ENCODE results near the gene FDXACB1. TPM values are rescaled to one million over a fixed set of nuclear protein-coding genes. Genes with fewer than 3 reads are reported as not detected.

Gene FDXACB1
- total RNA-seq, 8 experiments from 2014 or later: 2.6 to 4.8 (median 3.5) TPM

GRCh38 chr11:111851636-111852035 is 27.3 kb downstream of the FDXACB1 start:
- no peaks in the 10 kb centered on the region for H3K4me1 ChIP-seq (replicated peaks in 1 of 2)
- peak in 1 of 8 experiments; percentile 23 for ATAC-seq (replicated peaks in 6 of 8)
- H3K27ac ChIP-seq: no peak overlapping the region
- in situ Hi-C loops (cut with MboI; ENCODE audit: low pct_unique_long_range_greater_than_20kb in 2 of 9, low sequenced_read_pairs in 9 of 9, unreplicated experiment in 9 of 9): loop anchor here in 1 of 9 experiments (25.0 kb wide), 1 partner anchor 161 kb away; no protein-coding TSS in a partner anchor
- H3K4me3 ChIP-seq: no peak overlapping the region

GRCh38 chr11:111851067-111851466 is 27.9 kb downstream of the FDXACB1 start:
- in situ Hi-C loops (cut with MboI; ENCODE audit: low pct_unique_long_range_greater_than_20kb in 2 of 9, low sequenced_read_pairs in 9 of 9, unreplicated experiment in 9 of 9): loop anchor here in 1 of 9 experiments (25.0 kb wide), 1 partner anchor 161 kb away; no protein-coding TSS in a partner anchor
- WGBS, 10 experiments: 80 to 100% (median 94%) methylated on average over 1 to 5 of the region's 8 CpGs; no CpG with 5 or more reads in 3 of the 10 experiments
- no peak overlapping the region for H3K27ac ChIP-seq
- ATAC-seq (replicated peaks in 6 of 8): no peak
- H3K4me3 ChIP-seq: no peak overlapping the region
- H3K4me1 ChIP-seq (replicated peaks in 1 of 2): no peaks in the 10 kb centered on the region

- no peak for ATAC-seq (replicated peaks in 6 of 8)
- Histone ChIP-seq H3K4me1 (replicated peaks in 1 of 2) (no peaks in the 10 kb centered on the region), H3K4me3 (no peak overlapping the region), H3K27ac (no peak overlapping the region)
- in situ Hi-C loops (cut with MboI; ENCODE audit: low pct_unique_long_range_greater_than_20kb in 2 of 9, low sequenced_read_pairs in 9 of 9, unreplicated experiment in 9 of 9): loop anchor here in 4 of 9 experiments (10.0 to 25.0 kb wide), 5 partner anchors 85 to 265 kb away; partner anchors contain the start of genes PPP2R1B (in 1 of the 4) and SIK2 (in 1 of the 4)
- WGBS, 10 experiments: 80 to 100% (median 100%) methylated on average over 1 of the region's 3 CpGs; no CpG with 5 or more reads in 3 of the 10 experiments
Measured at GRCh38 chr11:111849631-111850030, 29.3 kb downstream of the FDXACB1 start.

- 0 to 25% (median 0%) methylated on average over 1 of the region's 1 CpG for WGBS, 10 experiments
- H3K27ac ChIP-seq: no peak overlapping the region
- H3K4me1 ChIP-seq (replicated peaks in 1 of 2): no peaks in the 10 kb centered on the region
- in situ Hi-C loops (cut with MboI; ENCODE audit: low pct_unique_long_range_greater_than_20kb in 2 of 9, low sequenced_read_pairs in 9 of 9, unreplicated experiment in 9 of 9): loop anchor here in 3 of 9 experiments (10.0 to 25.0 kb wide), 4 partner anchors 82 to 262 kb away; partner anchors contain the start of genes PPP2R1B (in 1 of the 3) and SIK2 (in 1 of the 3)
- H3K4me3 ChIP-seq: no peak overlapping the region
- peak in 6 of 8 experiments; percentile 34 to 71 (median 58) for ATAC-seq (replicated peaks in 6 of 8)
Measured at GRCh38 chr11:111846636-111847035, 32.3 kb downstream of the FDXACB1 start.

- no peaks in the 10 kb centered on the region for H3K4me1 ChIP-seq (replicated peaks in 1 of 2)
- ATAC-seq (replicated peaks in 6 of 8): peak in 1 of 8 experiments; percentile 14
- in situ Hi-C loops (cut with MboI; ENCODE audit: low pct_unique_long_range_greater_than_20kb in 2 of 9, low sequenced_read_pairs in 9 of 9, unreplicated experiment in 9 of 9): loop anchor here in 3 of 9 experiments (10.0 to 25.0 kb wide), 4 partner anchors 81 to 261 kb away; partner anchors contain the start of genes PPP2R1B (in 1 of the 3) and SIK2 (in 1 of the 3)
- H3K27ac ChIP-seq: no peak overlapping the region
- WGBS, 10 experiments: 73 to 100% (median 93%) methylated on average over 1 to 2 of the region's 2 CpGs
- no peak overlapping the region for H3K4me3 ChIP-seq
Measured at GRCh38 chr11:111846063-111846462, 32.9 kb downstream of the FDXACB1 start.

- in situ Hi-C loops (cut with MboI; ENCODE audit: low pct_unique_long_range_greater_than_20kb in 2 of 9, low sequenced_read_pairs in 9 of 9, unreplicated experiment in 9 of 9): loop anchor here in 3 of 9 experiments (10.0 to 25.0 kb wide), 4 partner anchors 81 to 261 kb away; partner anchors contain the start of genes PPP2R1B (in 1 of the 3) and SIK2 (in 1 of the 3)
- H3K4me1 ChIP-seq (replicated peaks in 1 of 2): no peaks in the 10 kb centered on the region
- 50 to 100% (median 90%) methylated on average over 1 to 7 of the region's 7 CpGs for WGBS, 10 experiments
- no peak overlapping the region for H3K27ac ChIP-seq
- ATAC-seq (replicated peaks in 6 of 8): no peak
- no peak overlapping the region for H3K4me3 ChIP-seq
Measured at GRCh38 chr11:111845276-111846028, 33.5 kb downstream of the FDXACB1 start.

- H3K4me1 ChIP-seq (replicated peaks in 1 of 2): no peaks in the 10 kb centered on the region
- 69 to 100% (median 86%) methylated on average over 1 to 5 of the region's 5 CpGs for WGBS, 10 experiments
- in situ Hi-C loops (cut with MboI; ENCODE audit: low pct_unique_long_range_greater_than_20kb in 2 of 9, low sequenced_read_pairs in 9 of 9, unreplicated experiment in 9 of 9): loop anchor here in 3 of 9 experiments (10.0 to 25.0 kb wide), 4 partner anchors 79 to 259 kb away; partner anchors contain the start of genes PPP2R1B (in 1 of the 3) and SIK2 (in 1 of the 3)
- H3K4me3 ChIP-seq: no peak overlapping the region
- H3K27ac ChIP-seq: no peak overlapping the region
- ATAC-seq (replicated peaks in 6 of 8): no peak
Measured at GRCh38 chr11:111843661-111844060, 35.3 kb downstream of the FDXACB1 start.

- in situ Hi-C loops (cut with MboI; ENCODE audit: low pct_unique_long_range_greater_than_20kb in 2 of 9, low sequenced_read_pairs in 9 of 9, unreplicated experiment in 9 of 9): loop anchor here in 3 of 9 experiments (10.0 to 25.0 kb wide), 4 partner anchors 77 to 257 kb away; partner anchors contain the start of genes PPP2R1B (in 1 of the 3) and SIK2 (in 1 of the 3)
- ATAC-seq (replicated peaks in 6 of 8): peak; percentile 89 to 98 (median 94)
- no peak overlapping the region for H3K4me3 ChIP-seq
- H3K4me1 ChIP-seq (replicated peaks in 1 of 2): no peaks in the 10 kb centered on the region
- H3K27ac ChIP-seq: no peak overlapping the region
- 0 to 28% (median 12%) methylated on average over 1 to 10 of the region's 10 CpGs; no CpG with 5 or more reads in 1 of the 10 experiments for WGBS, 10 experiments
Measured at GRCh38 chr11:111841370-111842053, 37.5 kb downstream of the FDXACB1 start.

GRCh38 chr11:111840143-111840542 is 38.8 kb downstream of the FDXACB1 start:
- H3K4me3 ChIP-seq: no peak overlapping the region
- in situ Hi-C loops (cut with MboI; ENCODE audit: low pct_unique_long_range_greater_than_20kb in 2 of 9, low sequenced_read_pairs in 9 of 9, unreplicated experiment in 9 of 9): loop anchor here in 3 of 9 experiments (10.0 to 25.0 kb wide), 4 partner anchors 75 to 255 kb away; partner anchors contain the start of genes PPP2R1B (in 1 of the 3) and SIK2 (in 1 of the 3)
- WGBS, 10 experiments: 83 to 100% (median 92%) methylated on average over 1 of the region's 1 CpG; no CpG with 5 or more reads in 6 of the 10 experiments
- no peaks in the 10 kb centered on the region for H3K4me1 ChIP-seq (replicated peaks in 1 of 2)
- no peak for ATAC-seq (replicated peaks in 6 of 8)
- H3K27ac ChIP-seq: no peak overlapping the region

- H3K4me3 ChIP-seq: no peak overlapping the region
Measured at GRCh38 chr11:111838054-111838453, 40.9 kb downstream of the FDXACB1 start.

GRCh38 chr11:111837366-111837891 is 41.5 kb downstream of the FDXACB1 start:
- Histone ChIP-seq H3K4me3 (no peak overlapping the region), H3K27ac (no peak overlapping the region), H3K4me1 (replicated peaks in 1 of 2) (peaks cover 0 to 19% of the 10 kb centered on the region in 2 donors)
- in situ Hi-C loops (cut with MboI; ENCODE audit: low pct_unique_long_range_greater_than_20kb in 2 of 9, low sequenced_read_pairs in 9 of 9, unreplicated experiment in 9 of 9): loop anchor here in 1 of 9 experiments (25.0 kb wide), 1 partner anchor 250 kb away; no protein-coding TSS in a partner anchor
- 90 to 100% (median 100%) methylated on average over 1 to 4 of the region's 5 CpGs; no CpG with 5 or more reads in 3 of the 10 experiments for WGBS, 10 experiments
- no peak for ATAC-seq (replicated peaks in 6 of 8)

More at GRCh38 chr11:111838054-111838453, 40.9 kb downstream of the FDXACB1 start:
- Histone ChIP-seq H3K4me1 (replicated peaks in 1 of 2) (peaks cover 0 to 17% of the 10 kb centered on the region in 2 donors), H3K27ac (no peak overlapping the region)
- WGBS, 10 experiments: 91 to 100% (median 96%) methylated on average over 1 to 5 of the region's 5 CpGs; no CpG with 5 or more reads in 1 of the 10 experiments
- no peak for ATAC-seq (replicated peaks in 6 of 8)
- in situ Hi-C loops (cut with MboI; ENCODE audit: low pct_unique_long_range_greater_than_20kb in 2 of 9, low sequenced_read_pairs in 9 of 9, unreplicated experiment in 9 of 9): loop anchor here in 1 of 9 experiments (25.0 kb wide), 1 partner anchor 251 kb away; no protein-coding TSS in a partner anchor

- ATAC-seq (replicated peaks in 6 of 8): no peak
- no peak overlapping the region for H3K27ac ChIP-seq
- H3K4me1 ChIP-seq (replicated peaks in 1 of 2): peaks cover 0 to 19% of the 10 kb centered on the region in 2 donors
- no peak overlapping the region for H3K4me3 ChIP-seq
- 63 to 100% (median 88%) methylated on average over 1 of the region's 1 CpG; no CpG with 5 or more reads in 3 of the 10 experiments for WGBS, 10 experiments
- in situ Hi-C loops (cut with MboI; ENCODE audit: low pct_unique_long_range_greater_than_20kb in 2 of 9, low sequenced_read_pairs in 9 of 9, unreplicated experiment in 9 of 9): loop anchor here in 1 of 9 experiments (25.0 kb wide), 1 partner anchor 249 kb away; no protein-coding TSS in a partner anchor
Measured at GRCh38 chr11:111836721-111837120, 42.2 kb downstream of the FDXACB1 start.
